HepG2 (cell line): ENCODE measurements around the gene CBX2. TPM values are rescaled to one million over a fixed set of nuclear protein-coding genes. Genes with fewer than 3 reads are reported as not detected.

ENCODE experiments used
- ATAC-seq: fragments of 200-7000 bp; cut with Tn5 transposase; 3 replicates; pipeline ENCODE4 v1.9.1; 2020; ENCODE audit warnings: mild to moderate bottlenecking, moderate library complexity
- BruUV-seq: library from RNA; stranded (reverse); fragments of 400-500 nt; replicated peaks from 2 replicates; lab custom pipeline; 2021; lab: Mats Ljungman, UMichigan
- CTCF ChIA-PET: fragments of 300-600 bp; formaldehyde crosslinking; extraction: SDS; loops from one replicate; lab custom pipeline; 2021; ENCODE audit warnings: low total read pairs, inconsistent platforms, low intra/inter-chr PET ratio; lab: Yijun Ruan, JAX
- POLR2A ChIA-PET: fragments of 350-600 bp; sonication (Branson Sonifier 250); formaldehyde crosslinking; loops from one replicate; lab custom pipeline; 2020; ENCODE audit warnings: antibody characterized with exemption, inconsistent platforms; lab: Yijun Ruan, JAX
- DNase-seq: peaks from one replicate; pipeline ENCODE4 v3.0.0-alpha.2; 2015; ENCODE audit warnings: low spot score
- FAIRE-seq: peaks from 3 replicates; lab custom pipeline; 2011; peaks lifted over from hg19 to GRCh38; lab: Jason Lieb, UNC
- H2AFZ ChIP-seq: one replicate; pipeline ENCODE4 v1.6.1; 2011; ENCODE audit warnings: low read length, inconsistent platforms
- H3K27ac ChIP-seq: fragments of 300-600 bp; 3 replicates; pipeline ENCODE4 v1.8.0; 2011; ENCODE audit warnings: mixed run types, mild to moderate bottlenecking, mixed read lengths, low read length, inconsistent platforms; ENCODE audit not compliant: insufficient read depth; ENCODE audit errors: extremely low read length
- H3K27me3 ChIP-seq, 2 experiments: fragments of 200-600 bp in 1 of 2; 2 replicates in 1 of 2; 3 replicates in 1 of 2; pipeline versions ENCODE4 v1.6.0 to v1.8.0; 2011; ENCODE audit warnings: low read length in 2 of 2, mild to moderate bottlenecking in 2 of 2, moderate library complexity in 2 of 2, inconsistent platforms in 1 of 2; ENCODE audit not compliant: insufficient read depth in 2 of 2, control insufficient read depth in 1 of 2
- H3K36me3 ChIP-seq, 2 experiments: fragments of 200-600 bp in 1 of 2; replicated peaks in 1 of 2; 2 replicates in 1 of 2; 3 replicates in 1 of 2; pipeline versions ENCODE4 v1.5.1 to v1.8.0; 2011; ENCODE audit warnings: low read length in 2 of 2, inconsistent platforms in 1 of 2; ENCODE audit not compliant: insufficient read depth in 2 of 2, control insufficient read depth in 1 of 2
- H3K4me1 ChIP-seq: 2 replicates; pipeline ENCODE4 v1.5.1; 2012; ENCODE audit warnings: low read length, inconsistent platforms; ENCODE audit not compliant: insufficient read depth
- H3K4me2 ChIP-seq: 2 replicates; pipeline ENCODE4 v1.6.0; 2011; ENCODE audit warnings: low read depth, low read length, inconsistent platforms
- H3K4me3 ChIP-seq, 3 experiments: fragments of 200-600 bp in 1 of 3; sonication (generic), shearing (Covaris generic) in 1 of 3; replicated peaks in 1 of 3; 2 replicates each; pipeline ENCODE4 v1.5.1; 2011 to 2016; ENCODE audit warnings: low read length in 3 of 3, inconsistent platforms in 2 of 3, low read depth in 2 of 3, mild to moderate bottlenecking in 2 of 3, control low read depth in 1 of 3, mixed read lengths in 1 of 3; ENCODE audit not compliant: insufficient read depth in 1 of 3
- H3K79me2 ChIP-seq: one replicate; pipeline ENCODE4 v1.6.1; 2011; ENCODE audit warnings: low read length, inconsistent platforms; ENCODE audit not compliant: insufficient read depth
- H3K9ac ChIP-seq: 2 replicates; pipeline ENCODE4 v1.6.0; 2011; ENCODE audit warnings: mild to moderate bottlenecking, low read depth, low read length, inconsistent platforms; ENCODE audit not compliant: insufficient read depth
- H3K9me3 ChIP-seq: 2 replicates; pipeline ENCODE4 v1.5.1; 2012; ENCODE audit warnings: mild to moderate bottlenecking, low read length
- H4K20me1 ChIP-seq: 2 replicates; pipeline ENCODE4 v1.6.0; 2011; ENCODE audit warnings: inconsistent platforms, mild to moderate bottlenecking, low read length, moderate library complexity; ENCODE audit not compliant: insufficient read depth
- FOXO1 ChIP-seq: sonication (generic); formaldehyde crosslinking; IDR thresholded peaks from 2 replicates; pipeline ENCODE4 v1.4.0; 2020; ENCODE audit warnings: missing genetic modification reagents
- NCOR1 ChIP-seq: fragments of 200-600 bp; sonication (generic); IDR thresholded peaks from 2 replicates; pipeline ENCODE4 v1.7.0; 2017; ENCODE audit warnings: antibody characterized with exemption, low read length, borderline replicate concordance
- NR1H2 ChIP-seq: sonication (generic); formaldehyde crosslinking; IDR thresholded peaks from 2 replicates; pipeline ENCODE4 v1.8.1; 2022; ENCODE audit warnings: low read depth, missing genetic modification reagents, borderline replicate concordance
- PRMT3 ChIP-seq: sonication (generic); formaldehyde crosslinking; IDR thresholded peaks from 2 replicates; pipeline ENCODE4 v1.8.1; 2022; ENCODE audit warnings: low read depth, mild to moderate bottlenecking, moderate library complexity, missing genetic modification reagents, borderline replicate concordance
- ZMAT5 ChIP-seq: sonication (generic); formaldehyde crosslinking; IDR thresholded peaks from 2 replicates; pipeline ENCODE4 v1.5.0; 2020; ENCODE audit warnings: mild to moderate bottlenecking, low read depth, missing genetic modification reagents, borderline replicate concordance
- ZNF367 ChIP-seq: sonication (generic); formaldehyde crosslinking; IDR thresholded peaks from 2 replicates; pipeline ENCODE4 v1.4.0; 2020; ENCODE audit warnings: missing genetic modification reagents, borderline replicate concordance
- ZNF580 ChIP-seq: IDR thresholded peaks from 2 replicates; pipeline ENCODE4 v1.6.1; 2016; ENCODE audit warnings: low read depth, borderline replicate concordance
- ZNF609 ChIP-seq: sonication (generic); formaldehyde crosslinking; IDR thresholded peaks from 2 replicates; pipeline ENCODE4 v1.4.0; 2020; ENCODE audit warnings: mild to moderate bottlenecking, missing genetic modification reagents, borderline replicate concordance
- WGBS: methylation state at CpG from one replicate; pipeline ENCODE4 v1.1.6; 2017; ENCODE audit warnings: low lambda C conversion rate; 5-methylcytosine and 5-hydroxymethylcytosine counted together
- in situ Hi-C: cut with HindIII; loops from 2 replicates; pipeline ENCODE4 v1.10.0; 2017; ENCODE audit warnings: low pct_unique_long_range_greater_than_20kb; ENCODE audit not compliant: extremely low pct_ligation_motif_present
- intact Hi-C: fragments of 100-400 bp; cut with micrococcal nuclease; formaldehyde crosslinking; loops from one replicate; pipeline ENCODE4 v1.10.0; 2022; ENCODE audit not compliant: unreplicated experiment
- polyA plus RNA-seq, 8 experiments: library from polyadenylated mRNA; depleted of rRNA in 3 of 8; stranded (reverse) in 7 of 8; unstranded in 1 of 8; fragments of >200 nt; fragmentation: Illumina TruSeq in 4 of 8; extraction: Trizol in 4 of 8; gene quantifications; 2 replicates each; pipeline versions ENCODE4 v1.2.1 to v1.2.3, GENCODE V29; 2011 to 2016; ENCODE audit warnings: low read depth in 4 of 8, missing spikeins in 1 of 8, mixed read lengths in 1 of 8; ENCODE audit not compliant: insufficient read depth in 1 of 8
- total RNA-seq, 5 experiments: library from RNA; depleted of rRNA; stranded (reverse); fragments of >200 nt; fragmentation: Illumina TruSeq; extraction: Trizol; gene quantifications; 2 replicates each; pipeline ENCODE4 v1.2.3, GENCODE V29; 2016; ENCODE audit warnings: low read depth in 1 of 5

The CBX2 gene
- total and polyA plus RNA-seq, 2 of the 13 experiments (the other 11 are each of a cell fraction or from before 2014, with no cell fraction given): 14.5 to 31.1 TPM

- DNase-seq (no peak), FAIRE-seq (no peak)
- Histone ChIP-seq H3K4me3 (no peak overlapping the region), H3K9ac (no peak overlapping the region), H3K4me2 (no peak overlapping the region), H3K9me3 (no peaks in the 10 kb centered on the region), H3K79me2 (no peaks in the 10 kb centered on the region), H3K4me1 (peaks cover 97% of the 10 kb centered on the region)
- POLR2A ChIA-PET: interaction anchor here (1.3 to 2.0 kb wide), 7 partner anchors 9 to 168 kb away, joined by 3 to 10 read pairs (median 4); partner anchors contain the start of genes CBX4 and CBX8
- BruUV-seq: no TSS peak
- in situ Hi-C loops: no loop called here
- TF ChIP-seq NCOR1: no peak
- TF ChIP-seq FOXO1 (CRISPR knock-in tag): no peak
- no peak for TF ChIP-seq PRMT3 (CRISPR knock-in tag)
- TF ChIP-seq ZNF580 (CRISPR knock-in tag): no peak
- no peak for TF ChIP-seq ZMAT5
- TF ChIP-seq NR1H2 (CRISPR knock-in tag): no peak
- no peak for TF ChIP-seq ZNF367 (CRISPR knock-in tag)
- TF ChIP-seq ZNF609 (CRISPR knock-in tag): no peak
- TF ChIP-seq, all 625 proteins: peak for 0
- Histone ChIP-seq H4K20me1 (no peaks in the 10 kb centered on the region), H3K27ac (no peak overlapping the region), H2AFZ (no peak overlapping the region), H3K36me3 (no peaks in the 10 kb centered on the region), H3K27me3 (peaks cover 0 to 3% of the 10 kb centered on the region in 2 experiments; a peak in 2 of 5 replicates)
- ATAC-seq: no peak
- CTCF ChIA-PET: no interaction called here
- intact Hi-C loops: no loop called here
- WGBS: 64% methylated on average over 5 of the region's 5 CpGs
Measured at GRCh38 chr17:79825580-79825921, 47.6 kb downstream of the CBX2 start.
